DND-41 (cell line): ENCODE results near the gene RPS6KC1.

Experiments
- ATAC-seq: fragments of 200-7000 bp; cut with Tn5 transposase; 3 replicates; pipeline ENCODE4 v1.9.1; 2021; ENCODE audit warnings: low read depth; ENCODE audit not compliant: insufficient read depth
- DNase-seq: peaks from one replicate; pipeline ENCODE4 v3.0.0-alpha.2; 2020
- H2AFZ ChIP-seq: 2 replicates; pipeline ENCODE4 v1.6.0; 2012; ENCODE audit warnings: low read depth, low read length
- H3K27ac ChIP-seq: 2 replicates; pipeline ENCODE4 v1.5.1; 2012; ENCODE audit warnings: low read length, inconsistent platforms
- H3K27me3 ChIP-seq: fragments of 200-600 bp; sonication (generic); 2 replicates; pipeline ENCODE4 v1.6.0; 2012; ENCODE audit warnings: low read length, mild to moderate bottlenecking, inconsistent platforms; ENCODE audit not compliant: insufficient read depth, poor library complexity
- H3K36me3 ChIP-seq: 2 replicates; pipeline ENCODE4 v1.5.1; 2012; ENCODE audit warnings: low read length, inconsistent platforms; ENCODE audit not compliant: insufficient read depth
- H3K4me1 ChIP-seq: 2 replicates; pipeline ENCODE4 v1.5.1; 2012; ENCODE audit warnings: mild to moderate bottlenecking, low read length; ENCODE audit not compliant: insufficient read depth
- H3K4me2 ChIP-seq: 2 replicates; pipeline ENCODE4 v1.6.0; 2012; ENCODE audit warnings: mild to moderate bottlenecking, moderate library complexity, low read length, inconsistent platforms; ENCODE audit not compliant: insufficient read depth
- H3K4me3 ChIP-seq, 2 experiments: fragments of 200-600 bp in 1 of 2; shearing (Covaris generic) in 1 of 2; 2 replicates each; pipeline ENCODE4 v1.5.1; 2012 to 2016; ENCODE audit warnings: inconsistent platforms in 2 of 2, low read length in 2 of 2, mild to moderate bottlenecking in 2 of 2, low read depth in 1 of 2, moderate library complexity in 1 of 2
- H3K79me2 ChIP-seq: 2 replicates; pipeline ENCODE4 v1.6.0; 2012; ENCODE audit warnings: low read length, inconsistent platforms; ENCODE audit not compliant: insufficient read depth
- H3K9ac ChIP-seq: 2 replicates; pipeline ENCODE4 v1.6.0; 2012; ENCODE audit warnings: low read depth, mild to moderate bottlenecking, inconsistent platforms, low read length, moderate library complexity
- H3K9me3 ChIP-seq: 2 replicates; pipeline ENCODE4 v1.5.1; 2012; ENCODE audit warnings: low read length, moderate library complexity, mild to moderate bottlenecking, inconsistent platforms; ENCODE audit not compliant: insufficient read depth, severe bottlenecking
- H4K20me1 ChIP-seq: 2 replicates; pipeline ENCODE4 v1.6.0; 2012; ENCODE audit warnings: low read length; ENCODE audit not compliant: insufficient read depth
- CTCF ChIP-seq: IDR thresholded peaks from 2 replicates; pipeline ENCODE4 v1.5.1; 2012; ENCODE audit warnings: borderline replicate concordance, low read length, moderate library complexity, mild to moderate bottlenecking; ENCODE audit not compliant: poor library complexity, severe bottlenecking; ENCODE audit errors: extremely low read depth
- EZH2 ChIP-seq: IDR thresholded peaks from 3 replicates; pipeline ENCODE4 v1.6.1; 2012; ENCODE audit warnings: borderline replicate concordance, low read depth, mild to moderate bottlenecking, moderate library complexity, low read length, inconsistent platforms; ENCODE audit not compliant: severe bottlenecking

RPS6KC1 gene

GRCh38 chr1:213249395-213249794 is 198.4 kb downstream of the RPS6KC1 start:
- no peak for TF ChIP-seq CTCF
- no peak for TF ChIP-seq EZH2

GRCh38 chr1:213250041-213250440 is 199.0 kb downstream of the RPS6KC1 start:
- Histone ChIP-seq H3K27ac (no peak overlapping the region), H3K36me3 (no peaks in the 10 kb centered on the region), H3K27me3 (no peaks in the 10 kb centered on the region), H3K4me1 (no peaks in the 10 kb centered on the region), H3K9ac (no peak overlapping the region), H4K20me1 (no peaks in the 10 kb centered on the region), H3K4me3 (no peak overlapping the region), H3K9me3 (no peaks in the 10 kb centered on the region), H3K4me2 (no peak overlapping the region), H3K79me2 (no peaks in the 10 kb centered on the region), H2AFZ (no peak overlapping the region)
- ATAC-seq: no peak
- TF ChIP-seq EZH2 (no peak), CTCF (no peak)
- no peak for DNase-seq

More at GRCh38 chr1:213249395-213249794, 198.4 kb downstream of the RPS6KC1 start:
- H3K9me3 ChIP-seq: no peaks in the 10 kb centered on the region
- no peaks in the 10 kb centered on the region for H3K79me2 ChIP-seq
- H2AFZ ChIP-seq: no peak overlapping the region
- no peaks in the 10 kb centered on the region for H3K36me3 ChIP-seq
- no peaks in the 10 kb centered on the region for H4K20me1 ChIP-seq
- DNase-seq (no peak), ATAC-seq (no peak)
- H3K9ac ChIP-seq: no peak overlapping the region
- H3K27ac ChIP-seq: no peak overlapping the region
- H3K4me3 ChIP-seq: no peak overlapping the region
- H3K4me1 ChIP-seq: no peaks in the 10 kb centered on the region
- H3K27me3 ChIP-seq: no peaks in the 10 kb centered on the region
- H3K4me2 ChIP-seq: no peak overlapping the region

- ATAC-seq: no peak
- TF ChIP-seq EZH2: no peak
- no peaks in the 10 kb centered on the region for H3K36me3 ChIP-seq
Observed at GRCh38 chr1:213250446-213250845, 199.4 kb downstream of the RPS6KC1 start.

GRCh38 chr1:213251972-213252371 is 200.9 kb downstream of the RPS6KC1 start:
- Histone ChIP-seq H4K20me1 (no peaks in the 10 kb centered on the region), H2AFZ (no peak overlapping the region), H3K27me3 (no peaks in the 10 kb centered on the region), H3K4me1 (no peaks in the 10 kb centered on the region), H3K4me3 (no peak overlapping the region), H3K9me3 (no peaks in the 10 kb centered on the region), H3K36me3 (no peaks in the 10 kb centered on the region), H3K4me2 (no peak overlapping the region), H3K27ac (no peak overlapping the region), H3K9ac (no peak overlapping the region), H3K79me2 (no peaks in the 10 kb centered on the region)
- ATAC-seq: no peak
- TF ChIP-seq EZH2: no peak
- no peak for TF ChIP-seq CTCF
- DNase-seq: no peak

More at GRCh38 chr1:213250446-213250845, 199.4 kb downstream of the RPS6KC1 start:
- no peaks in the 10 kb centered on the region for H3K4me1 ChIP-seq
- no peak overlapping the region for H2AFZ ChIP-seq
- H3K27ac ChIP-seq: no peak overlapping the region
- H4K20me1 ChIP-seq: no peaks in the 10 kb centered on the region
- no peaks in the 10 kb centered on the region for H3K79me2 ChIP-seq
- no peak for DNase-seq
- H3K4me3 ChIP-seq: no peak overlapping the region
- no peak overlapping the region for H3K4me2 ChIP-seq
- no peaks in the 10 kb centered on the region for H3K27me3 ChIP-seq
- no peak overlapping the region for H3K9ac ChIP-seq
- H3K9me3 ChIP-seq: no peaks in the 10 kb centered on the region
